Omental fat pad (tissue), 4 donors: ENCODE results near the gene ZNRF3. TPM values are rescaled to one million over a fixed set of nuclear protein-coding genes. Genes with fewer than 3 reads are reported as not detected.

ENCODE experiments used
- ATAC-seq: fragments of 150-250 bp; one replicate; pipeline ENCODE4 v1.9.1; 2016; ENCODE audit warnings: mild to moderate bottlenecking, moderate library complexity; ENCODE audit not compliant: low FRiP score
- DNase-seq: peaks from one replicate; pipeline ENCODE4 v3.0.0-alpha.2; 2019; ENCODE audit warnings: low spot score
- CTCF ChIP-seq, 3 donors: fragments of 450-650 bp; IDR thresholded peaks; one replicate each; pipeline ENCODE4 v1.5.1; 2016 to 2017; ENCODE audit warnings: antibody characterized with exemption in 3 of 3, mild to moderate bottlenecking in 3 of 3, moderate library complexity in 2 of 3
- total RNA-seq, 4 donors: library from RNA; depleted of rRNA; stranded (reverse); fragments of >200 nt; gene quantifications; one replicate each; pipeline ENCODE4 v1.1.0, GENCODE V29; 2016

The ZNRF3 gene
- total RNA-seq, 4 donors from 2014 or later = 7.7 to 14.4 (median 8.2) TPM

- no peak for ATAC-seq
- TF ChIP-seq CTCF (IDR thresholded peaks at IDR 0.05) = no peak
- no peak for DNase-seq
These were observed 132.9 kb downstream of the ZNRF3 start for GRCh38 chr22:29016067-29016938.

GRCh38 chr22:29018293-29019189, 135.2 kb downstream of the ZNRF3 start:
- no peak for ATAC-seq
- DNase-seq = no peak
- no peak for TF ChIP-seq CTCF (IDR thresholded peaks at IDR 0.05)

- TF ChIP-seq CTCF (IDR thresholded peaks at IDR 0.05) = no peak
- ATAC-seq (no peak), DNase-seq (no peak)
These were observed 138.9 kb downstream of the ZNRF3 start for GRCh38 chr22:29022101-29022817.

GRCh38 chr22:29023172-29023796, 139.9 kb downstream of the ZNRF3 start:
- no peak for DNase-seq
- no peak for TF ChIP-seq CTCF (IDR thresholded peaks at IDR 0.05)
- no peak for ATAC-seq

- ATAC-seq (no peak), DNase-seq (no peak)
- TF ChIP-seq CTCF (IDR thresholded peaks at IDR 0.05) = no peak
These were observed 143.2 kb downstream of the ZNRF3 start for GRCh38 chr22:29026579-29026978.

- DNase-seq (no peak), ATAC-seq (no peak)
- no peak for TF ChIP-seq CTCF (IDR thresholded peaks at IDR 0.05)
These were observed 145.1 kb downstream of the ZNRF3 start for GRCh38 chr22:29028468-29028867.
